ENCODE data around the gene ACTN4. TPM values are rescaled to one million over a fixed set of nuclear protein-coding genes. Genes with fewer than 3 reads are reported as not detected.
A peak's percentile ranks its signal among the peaks of the same experiment; 100 is the strongest.

The ACTN4 gene
- total RNA-seq, 4 donors from 2014 or later: 342 to 463 (median 382) TPM

- Histone ChIP-seq H3K4me1 (peaks cover 0 to 23% (median 10%) of the 10 kb centered on the region in 4 donors), H3K9me3 (no peaks in the 10 kb centered on the region), H3K27me3 (no peaks in the 10 kb centered on the region), H3K36me3 (peaks cover 0 to 34% (median 7%) of the 10 kb centered on the region in 3 donors), H3K27ac (peak within 1 kb of the TSS; percentile 74 to 92 (median 83)), H3K4me3 (peak within 1 kb of the TSS; percentile 59 to 93 (median 79))
- DNase-seq (ENCODE audit: low spot score in 2 of 2): peak; percentile 96 to 98
- TF ChIP-seq EP300 (IDR thresholded peaks at IDR 0.05): peak; percentile 94 to 99
- TF ChIP-seq POLR2A (IDR thresholded peaks at IDR 0.05): peak; percentile 31 to 60
- TF ChIP-seq CTCF (IDR thresholded peaks at IDR 0.05): peak in 1 of 5 experiments; percentile 42
- 1 to 3% methylated on average over 47 to 54 of the region's 64 CpGs for WGBS, 2 donors
Measured at GRCh38 chr19:38618590-38619360, 28.7 kb upstream of the ACTN4 start, which contains the start of gene EIF3K. EIF3K (plus strand) TSS chr19:38619188; CDS start chr19:38619269, 81 bp downstream.

GRCh38 chr19:38619361-38620174 lies 27.9 kb upstream of the ACTN4 start:
- Histone ChIP-seq H3K27me3 (no peaks in the 10 kb centered on the region), H3K9me3 (no peaks in the 10 kb centered on the region), H3K4me3 (peak overlapping the region; percentile 59 to 93 (median 79)), H3K4me1 (peaks cover 0 to 23% (median 10%) of the 10 kb centered on the region in 4 donors), H3K27ac (peak overlapping the region; percentile 74 to 92 (median 83)), H3K36me3 (peaks cover 0 to 42% (median 8%) of the 10 kb centered on the region in 3 donors)
- 19 to 21% methylated on average over 20 to 21 of the region's 21 CpGs for WGBS, 2 donors
- no peak for DNase-seq (ENCODE audit: low spot score in 2 of 2)
- TF ChIP-seq CTCF (IDR thresholded peaks at IDR 0.05) (no peak), EP300 (IDR thresholded peaks at IDR 0.05) (no peak), POLR2A (IDR thresholded peaks at IDR 0.05) (no peak)

- Histone ChIP-seq H3K4me3 (no peak overlapping the region), H3K36me3 (peaks cover 0 to 95% (median 34%) of the 10 kb centered on the region in 3 donors), H3K9me3 (no peaks in the 10 kb centered on the region), H3K27me3 (no peaks in the 10 kb centered on the region), H3K27ac (no peak overlapping the region), H3K4me1 (peaks cover 0 to 9% (median 5%) of the 10 kb centered on the region in 4 donors)
- WGBS, 2 donors: 84 to 87% methylated on average over 3 of the region's 3 CpGs
- TF ChIP-seq CTCF (IDR thresholded peaks at IDR 0.05) (no peak), POLR2A (IDR thresholded peaks at IDR 0.05) (no peak), EP300 (IDR thresholded peaks at IDR 0.05) (no peak)
- no peak for DNase-seq (ENCODE audit: low spot score in 2 of 2)
Measured at GRCh38 chr19:38624822-38625221, 22.6 kb upstream of the ACTN4 start.

- WGBS, 2 donors: 94 to 98% methylated on average over 4 of the region's 4 CpGs
Measured at GRCh38 chr19:38626401-38626800, 21.0 kb upstream of the ACTN4 start.

More at GRCh38 chr19:38626401-38626800, 21.0 kb upstream of the ACTN4 start:
- Histone ChIP-seq H3K9me3 (no peaks in the 10 kb centered on the region), H3K4me3 (no peak overlapping the region), H3K27me3 (no peaks in the 10 kb centered on the region), H3K4me1 (no peaks in the 10 kb centered on the region), H3K27ac (no peak overlapping the region), H3K36me3 (peaks cover 2 to 98% (median 31%) of the 10 kb centered on the region in 3 donors)
- no peak for DNase-seq (ENCODE audit: low spot score in 2 of 2)
- TF ChIP-seq POLR2A (IDR thresholded peaks at IDR 0.05): no peak
- TF ChIP-seq CTCF (IDR thresholded peaks at IDR 0.05): no peak
- TF ChIP-seq EP300 (IDR thresholded peaks at IDR 0.05): no peak
